ENCODE measurements around the gene C2orf92. TPM values are rescaled to one million over a fixed set of nuclear protein-coding genes. Genes with fewer than 3 reads are reported as not detected.

The C2orf92 gene
- total and polyA plus RNA-seq, 2 experiments from 2014 or later = 1.1 to 1.2 TPM

GRCh38 chr2:97712693-97713295 is 43.3 kb downstream of the C2orf92 start:
- no peaks in the 10 kb centered on the region for H3K9me3 ChIP-seq (ENCODE audit: low read depth)
- H3K9me2 ChIP-seq (ENCODE audit: insufficient read depth) = no peaks in the 10 kb centered on the region
- H3K4me3 ChIP-seq = no peak overlapping the region
- H3F3A ChIP-seq (ENCODE audit: insufficient read depth) = no peaks in the 10 kb centered on the region
- H4K20me1 ChIP-seq (ENCODE audit: insufficient read depth) = no peaks in the 10 kb centered on the region
- no peaks in the 10 kb centered on the region for H3K36me3 ChIP-seq (ENCODE audit: low read depth)
- no peaks in the 10 kb centered on the region for H3K27me3 ChIP-seq (replicated peaks; ENCODE audit: insufficient read depth)
- H3K4me1 ChIP-seq (ENCODE audit: insufficient read depth) = no peaks in the 10 kb centered on the region
- TF ChIP-seq EZH2phosphoT487 (IDR thresholded peaks at IDR 0.05; ENCODE audit: insufficient read depth, low read depth) = no peak
- TF ChIP-seq EZH2 (IDR thresholded peaks at IDR 0.05; ENCODE audit: insufficient read depth, poor library complexity, severe bottlenecking) = no peak
- H3K27ac ChIP-seq = no peak overlapping the region
- in situ Hi-C loops (cut with MboI) = no loop called here
- H3K79me2 ChIP-seq (ENCODE audit: insufficient read depth) = no peaks in the 10 kb centered on the region
- no peak overlapping the region for H3K9ac ChIP-seq
- DNase-seq = no peak
- WGBS, 2 experiments (ENCODE audit: low coverage in 1 of 2, low lambda C conversion rate in 2 of 2, missing lambda C conversion rate in 2 of 2) = 68 to 81% methylated on average over 11 of the region's 11 CpGs
- no peak overlapping the region for H2AFZ ChIP-seq
- no peak overlapping the region for H3K4me2 ChIP-seq (ENCODE audit: unreplicated experiment)

DNA sequence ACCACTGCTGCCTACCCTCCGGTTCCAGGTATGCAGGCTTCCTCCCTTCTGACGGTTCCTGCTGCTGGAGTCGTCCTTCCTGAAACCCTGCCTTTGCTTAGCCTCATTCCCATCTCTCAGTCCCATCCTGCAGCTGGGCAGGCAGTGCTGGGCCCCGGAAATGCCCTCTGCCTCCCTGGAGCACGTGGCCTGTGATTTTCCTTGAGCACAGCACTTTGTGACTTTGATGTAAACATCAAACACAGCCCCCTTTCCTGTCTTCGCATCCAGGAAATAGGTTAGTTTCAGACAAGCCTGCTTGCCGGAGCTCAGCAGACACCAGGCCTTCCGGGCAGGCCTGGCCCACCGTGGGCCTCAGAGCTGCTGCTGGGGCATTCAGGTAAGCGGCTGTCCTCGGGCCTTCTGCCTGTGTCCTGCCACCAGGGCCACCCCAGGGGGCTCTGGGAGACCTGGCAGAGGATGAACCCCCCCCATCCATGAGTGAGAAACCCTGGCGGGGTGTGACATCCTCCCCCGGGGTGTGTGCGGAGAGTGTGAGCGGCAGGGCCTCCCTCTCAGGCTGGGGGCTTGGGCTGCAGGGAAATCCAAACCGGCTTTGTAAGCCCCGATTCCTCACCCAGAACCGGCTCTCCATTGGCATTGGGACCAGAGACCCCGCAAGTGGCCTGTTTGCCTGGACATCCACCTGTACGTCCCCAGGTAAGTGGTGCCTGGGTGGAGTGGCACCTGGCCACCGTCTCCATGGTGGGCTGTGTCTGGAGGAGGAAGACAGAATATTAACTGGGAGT is 44.0 kb downstream of the C2orf92 start, which contains the start of gene ZAP70:
Gene ZAP70, plus strand, starts transcription at position 281 of the 788 bp plus-strand sequence. CDS start 10,461 bp downstream, outside the sequence.
- H3K4me2 ChIP-seq (ENCODE audit: unreplicated experiment) = no peak within 1 kb of the TSS
- H4K20me1 ChIP-seq (ENCODE audit: insufficient read depth) = no peaks in the 10 kb centered on the region
- TF ChIP-seq EZH2 (IDR thresholded peaks at IDR 0.05; ENCODE audit: insufficient read depth, poor library complexity, severe bottlenecking) = no peak
- TF ChIP-seq EZH2phosphoT487 (IDR thresholded peaks at IDR 0.05; ENCODE audit: insufficient read depth, low read depth) = no peak
- H3K27ac ChIP-seq = no peak within 1 kb of the TSS
- H3F3A ChIP-seq (ENCODE audit: insufficient read depth) = no peaks in the 10 kb centered on the region
- H2AFZ ChIP-seq = no peak within 1 kb of the TSS
- H3K9ac ChIP-seq = no peak within 1 kb of the TSS
- H3K27me3 ChIP-seq (replicated peaks; ENCODE audit: insufficient read depth) = no peaks in the 10 kb centered on the region
- H3K4me3 ChIP-seq = no peak within 1 kb of the TSS
- in situ Hi-C loops (cut with MboI) = no loop called here
- no peaks in the 10 kb centered on the region for H3K36me3 ChIP-seq (ENCODE audit: low read depth)
- H3K79me2 ChIP-seq (ENCODE audit: insufficient read depth) = no peaks in the 10 kb centered on the region
- DNase-seq = no peak
- H3K9me2 ChIP-seq (ENCODE audit: insufficient read depth) = no peaks in the 10 kb centered on the region
- no peaks in the 10 kb centered on the region for H3K9me3 ChIP-seq (ENCODE audit: low read depth)
- WGBS, 2 experiments (ENCODE audit: low coverage in 1 of 2, low lambda C conversion rate in 2 of 2, missing lambda C conversion rate in 2 of 2) = 77 to 80% methylated on average over 21 of the region's 21 CpGs
- H3K4me1 ChIP-seq (ENCODE audit: insufficient read depth) = no peaks in the 10 kb centered on the region

DNA sequence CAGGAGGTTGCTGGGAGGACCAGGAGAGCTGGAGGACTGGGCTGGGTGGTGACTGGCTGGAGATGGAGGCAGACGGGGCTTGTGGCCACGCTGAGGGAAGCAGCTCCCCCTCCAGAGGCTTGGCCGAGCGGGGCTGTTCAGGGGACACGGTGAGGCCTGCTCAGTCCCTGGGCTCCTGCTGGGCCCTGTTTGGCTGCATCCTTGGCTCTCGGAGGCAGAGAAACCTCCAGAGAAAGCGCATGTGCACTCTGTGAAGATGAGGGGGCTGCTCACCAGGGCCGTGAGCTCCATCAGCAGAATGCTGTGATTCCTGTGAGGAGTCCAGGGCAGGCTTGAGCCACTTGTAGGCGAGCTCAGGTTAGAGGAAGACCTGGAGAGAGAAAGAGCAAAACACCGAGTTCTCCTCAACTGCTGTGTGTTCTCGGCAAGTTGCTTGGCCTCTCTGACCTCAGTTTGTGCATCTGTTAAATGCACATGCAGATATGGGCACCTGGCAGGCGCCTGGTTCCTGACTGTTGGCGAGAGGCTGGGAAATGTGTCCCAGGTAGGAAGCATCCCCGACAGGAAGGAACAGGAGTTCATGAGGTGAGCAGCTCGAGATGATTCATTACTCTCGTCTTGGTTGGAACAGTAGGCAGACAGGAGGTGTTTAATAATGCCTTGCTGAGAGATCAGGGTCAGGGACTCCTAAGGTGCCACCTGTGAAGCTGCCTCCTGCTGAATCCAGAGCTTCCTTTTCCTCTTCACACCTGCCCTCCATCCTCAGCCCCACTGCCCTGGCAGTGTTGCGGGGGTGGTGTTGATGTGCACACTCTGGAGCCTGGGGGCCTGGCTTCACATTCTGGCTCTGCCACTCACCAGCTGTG is 44.8 kb downstream of the C2orf92 start:
- in situ Hi-C loops (cut with MboI) = no loop called here

DNA sequence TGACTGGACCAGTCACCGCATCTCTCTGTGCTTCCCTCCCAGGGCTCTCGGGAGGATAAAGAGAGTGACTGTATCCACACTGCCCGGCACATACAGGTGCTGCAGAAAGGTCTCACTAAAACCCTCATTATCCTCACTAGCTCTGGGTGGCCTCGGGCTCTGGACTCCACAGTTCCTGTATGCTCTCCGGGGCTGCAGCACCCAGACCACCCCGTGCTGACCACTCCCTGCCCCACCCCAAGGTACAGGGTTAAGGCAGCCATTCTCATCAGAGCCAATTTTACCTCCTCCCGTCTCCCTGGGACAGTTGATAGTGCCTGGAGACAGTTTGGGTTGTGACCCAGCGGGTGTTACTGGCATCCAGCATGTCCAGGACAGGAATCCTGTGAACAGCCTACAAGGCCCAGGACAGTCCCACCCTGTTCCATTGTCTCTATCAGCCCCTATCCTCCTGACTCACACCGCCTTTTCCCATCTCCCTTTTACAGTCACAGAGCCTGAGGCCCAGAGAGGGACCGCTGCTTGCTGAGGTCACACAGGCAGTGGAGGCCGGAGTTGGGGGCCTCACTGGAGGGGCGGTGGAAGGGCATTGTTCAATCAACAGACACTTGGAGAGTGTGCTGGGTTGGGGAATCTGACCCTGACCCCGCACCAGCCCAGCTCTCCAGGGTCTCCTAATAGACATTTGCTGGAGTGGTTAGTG is 45.6 kb downstream of the C2orf92 start:
- Histone ChIP-seq H3K9me2 (ENCODE audit: insufficient read depth) (no peaks in the 10 kb centered on the region), H3F3A (ENCODE audit: insufficient read depth) (no peaks in the 10 kb centered on the region), H3K4me2 (ENCODE audit: unreplicated experiment) (no peak overlapping the region), H3K9me3 (ENCODE audit: low read depth) (no peaks in the 10 kb centered on the region), H3K9ac (no peak overlapping the region), H3K79me2 (ENCODE audit: insufficient read depth) (no peaks in the 10 kb centered on the region), H3K36me3 (ENCODE audit: low read depth) (no peaks in the 10 kb centered on the region), H4K20me1 (ENCODE audit: insufficient read depth) (no peaks in the 10 kb centered on the region), H3K4me1 (ENCODE audit: insufficient read depth) (no peaks in the 10 kb centered on the region), H3K4me3 (no peak overlapping the region), H2AFZ (no peak overlapping the region), H3K27ac (no peak overlapping the region), H3K27me3 (replicated peaks; ENCODE audit: insufficient read depth) (no peaks in the 10 kb centered on the region)
- TF ChIP-seq EZH2 (IDR thresholded peaks at IDR 0.05; ENCODE audit: insufficient read depth, poor library complexity, severe bottlenecking) (no peak), EZH2phosphoT487 (IDR thresholded peaks at IDR 0.05; ENCODE audit: insufficient read depth, low read depth) (no peak)
- 63 to 65% methylated on average over 13 of the region's 13 CpGs for WGBS, 2 experiments (ENCODE audit: low coverage in 1 of 2, low lambda C conversion rate in 2 of 2, missing lambda C conversion rate in 2 of 2)
- no peak for DNase-seq
- in situ Hi-C loops (cut with MboI) = no loop called here

More for the DNA sequence above, 44.8 kb downstream of the C2orf92 start:
- no peaks in the 10 kb centered on the region for H3K9me2 ChIP-seq (ENCODE audit: insufficient read depth)
- H3F3A ChIP-seq (ENCODE audit: insufficient read depth) = no peaks in the 10 kb centered on the region
- no peak overlapping the region for H3K9ac ChIP-seq
- TF ChIP-seq EZH2phosphoT487 (IDR thresholded peaks at IDR 0.05; ENCODE audit: insufficient read depth, low read depth) (no peak), EZH2 (IDR thresholded peaks at IDR 0.05; ENCODE audit: insufficient read depth, poor library complexity, severe bottlenecking) (no peak)
- no peaks in the 10 kb centered on the region for H3K79me2 ChIP-seq (ENCODE audit: insufficient read depth)
- H3K27ac ChIP-seq = no peak overlapping the region
- H4K20me1 ChIP-seq (ENCODE audit: insufficient read depth) = no peaks in the 10 kb centered on the region
- H3K4me3 ChIP-seq = no peak overlapping the region
- WGBS, 2 experiments (ENCODE audit: low coverage in 1 of 2, low lambda C conversion rate in 2 of 2, missing lambda C conversion rate in 2 of 2) = 67% methylated on average over 15 to 17 of the region's 17 CpGs
- no peak overlapping the region for H3K4me2 ChIP-seq (ENCODE audit: unreplicated experiment)
- no peaks in the 10 kb centered on the region for H3K27me3 ChIP-seq (replicated peaks; ENCODE audit: insufficient read depth)
- H3K36me3 ChIP-seq (ENCODE audit: low read depth) = no peaks in the 10 kb centered on the region
- DNase-seq = no peak
- no peaks in the 10 kb centered on the region for H3K4me1 ChIP-seq (ENCODE audit: insufficient read depth)
- H2AFZ ChIP-seq = no peak overlapping the region
- H3K9me3 ChIP-seq (ENCODE audit: low read depth) = no peaks in the 10 kb centered on the region

Data from GM23248 (cell line).